KMS-11 (cell line): ENCODE results near the gene LSS.

Experiments used
- H2AFZ ChIP-seq: fragments of 200-600 bp; sonication (generic); 2 replicates; pipeline ENCODE4 v1.6.1; 2016; ENCODE audit warnings: antibody characterized with exemption, mixed run types, low read depth
- H3K27ac ChIP-seq: fragments of 200-600 bp; sonication (generic); 2 replicates; pipeline ENCODE4 v1.6.1; 2016; ENCODE audit warnings: mild to moderate bottlenecking, mixed run types
- H3K27me3 ChIP-seq: fragments of 200-600 bp; sonication (generic); 2 replicates; pipeline ENCODE4 v1.6.1; 2017; ENCODE audit warnings: mild to moderate bottlenecking, low read depth, mixed run types, moderate library complexity; ENCODE audit not compliant: insufficient read depth
- H3K36me3 ChIP-seq: fragments of 200-600 bp; sonication (generic); 2 replicates; pipeline ENCODE4 v1.6.1; 2017; ENCODE audit warnings: mild to moderate bottlenecking, mixed run types; ENCODE audit not compliant: insufficient read depth
- H3K4me1 ChIP-seq: fragments of 200-600 bp; sonication (generic); 2 replicates; pipeline ENCODE4 v1.6.1; 2016; ENCODE audit warnings: mild to moderate bottlenecking, low read depth, mixed run types; ENCODE audit not compliant: poor library complexity, severe bottlenecking
- H3K4me2 ChIP-seq: fragments of 200-600 bp; sonication (generic); 2 replicates; pipeline ENCODE4 v1.7.0; 2016; ENCODE audit warnings: mild to moderate bottlenecking, mixed run types
- H3K4me3 ChIP-seq: fragments of 200-600 bp; sonication (generic); IDR thresholded peaks from 2 replicates; pipeline ENCODE4 v1.6.1; 2017; ENCODE audit warnings: low read depth, low read length, mixed read lengths; ENCODE audit not compliant: insufficient read depth
- H3K79me2 ChIP-seq: fragments of 200-600 bp; sonication (generic); 2 replicates; pipeline ENCODE4 v1.6.1; 2016; ENCODE audit warnings: low read depth, mixed run types; ENCODE audit not compliant: insufficient read depth
- H3K9ac ChIP-seq: fragments of 200-600 bp; sonication (generic); 2 replicates; pipeline ENCODE4 v1.6.1; 2016; ENCODE audit warnings: mild to moderate bottlenecking, mixed run types
- H4K20me1 ChIP-seq: fragments of 200-600 bp; sonication (generic); 2 replicates; pipeline ENCODE4 v1.6.1; 2016; ENCODE audit warnings: mild to moderate bottlenecking, mixed run types; ENCODE audit not compliant: insufficient read depth
- CTCF ChIP-seq: fragments of 200-600 bp; sonication (generic); conservative IDR thresholded peaks from 2 replicates; pipeline ENCODE4 v1.6.1; 2017; ENCODE audit warnings: low read depth, mild to moderate bottlenecking, antibody characterized with exemption, low read length, moderate library complexity, mixed read lengths

The LSS gene

GRCh38 chr21:46254208-46254975 lies 25.8 kb upstream of the LSS start:
- Histone ChIP-seq H3K27me3 (no peaks in the 10 kb centered on the region), H2AFZ (no peak overlapping the region), H4K20me1 (no peaks in the 10 kb centered on the region), H3K4me2 (no peak overlapping the region), H3K4me3 (no peak overlapping the region), H3K79me2 (no peaks in the 10 kb centered on the region), H3K9ac (no peak overlapping the region), H3K4me1 (peaks cover 4% of the 10 kb centered on the region), H3K36me3 (peaks cover 10% of the 10 kb centered on the region; the same call in 1 of the 2 replicates), H3K27ac (no peak overlapping the region)
- TF ChIP-seq CTCF, result no peak

- Histone ChIP-seq H3K27me3 (no peaks in the 10 kb centered on the region), H3K27ac (no peak overlapping the region), H3K79me2 (no peaks in the 10 kb centered on the region), H3K9ac (no peak overlapping the region), H3K4me3 (no peak overlapping the region), H2AFZ (no peak overlapping the region), H3K4me1 (peaks cover 4% of the 10 kb centered on the region), H3K4me2 (no peak overlapping the region), H4K20me1 (no peaks in the 10 kb centered on the region), H3K36me3 (peaks cover 10% of the 10 kb centered on the region; the same call in 1 of the 2 replicates)
- TF ChIP-seq CTCF, result no peak
Observed at GRCh38 chr21:46253610-46254124, 25.1 kb upstream of the LSS start.

GRCh38 chr21:46252840-46253239 lies 24.3 kb upstream of the LSS start:
- no peak overlapping the region for H3K4me3 ChIP-seq
- no peaks in the 10 kb centered on the region for H3K79me2 ChIP-seq
- H3K27me3 ChIP-seq, result no peaks in the 10 kb centered on the region
- no peaks in the 10 kb centered on the region for H4K20me1 ChIP-seq
- TF ChIP-seq CTCF, result no peak
- peaks cover 10% of the 10 kb centered on the region; the same call in 1 of the 2 replicates for H3K36me3 ChIP-seq
- peaks cover 4% of the 10 kb centered on the region for H3K4me1 ChIP-seq
- H3K27ac ChIP-seq, result no peak overlapping the region
- H2AFZ ChIP-seq, result no peak overlapping the region
- H3K9ac ChIP-seq, result no peak overlapping the region
- H3K4me2 ChIP-seq, result no peak overlapping the region

- Histone ChIP-seq H3K27me3 (no peaks in the 10 kb centered on the region), H3K79me2 (no peaks in the 10 kb centered on the region), H2AFZ (no peak overlapping the region), H3K4me3 (no peak overlapping the region), H3K4me2 (no peak overlapping the region), H4K20me1 (no peaks in the 10 kb centered on the region), H3K27ac (no peak overlapping the region), H3K9ac (no peak overlapping the region), H3K4me1 (peaks cover 4% of the 10 kb centered on the region), H3K36me3 (peaks cover 3% of the 10 kb centered on the region; the same call in 1 of the 2 replicates)
- no peak for TF ChIP-seq CTCF
Observed at GRCh38 chr21:46250146-46250725, 21.7 kb upstream of the LSS start.
